NCI-H2196 treated with DMSO at 0.1 percent for 48 hours (cell line): ENCODE data around the gene NLRP8.
"Not testable (repeated sequence)": the region's sequence is repeated elsewhere in the genome, so short reads cannot be mapped to it uniquely, and the experiment has no call there.

Experiments used
- DNase-seq: peaks from one replicate; lab custom pipeline; 2025; ENCODE audit not compliant: unreplicated experiment; lab: John Stamatoyannopoulos, UW

The NLRP8 gene

DNA sequence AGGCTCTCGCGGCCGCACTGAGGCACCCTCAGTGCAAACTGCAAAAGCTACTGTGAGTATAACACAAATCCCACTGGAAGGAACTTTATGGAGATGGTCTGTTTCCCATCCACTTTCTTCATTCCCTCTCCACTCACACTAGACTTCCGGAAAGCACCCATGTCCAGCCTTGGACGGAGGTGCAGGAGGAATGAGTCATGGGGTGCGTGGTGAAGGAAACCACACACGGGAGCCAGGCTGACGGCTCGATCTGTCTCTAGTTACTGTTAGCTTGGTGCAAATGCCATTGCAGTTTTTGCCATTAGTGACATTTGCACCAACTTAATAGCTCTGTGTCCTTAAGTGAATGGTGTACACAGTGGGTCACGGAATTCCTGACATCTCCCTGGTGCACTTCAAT, 14.6 kb downstream of the NLRP8 start:
- no peak for DNase-seq

DNA sequence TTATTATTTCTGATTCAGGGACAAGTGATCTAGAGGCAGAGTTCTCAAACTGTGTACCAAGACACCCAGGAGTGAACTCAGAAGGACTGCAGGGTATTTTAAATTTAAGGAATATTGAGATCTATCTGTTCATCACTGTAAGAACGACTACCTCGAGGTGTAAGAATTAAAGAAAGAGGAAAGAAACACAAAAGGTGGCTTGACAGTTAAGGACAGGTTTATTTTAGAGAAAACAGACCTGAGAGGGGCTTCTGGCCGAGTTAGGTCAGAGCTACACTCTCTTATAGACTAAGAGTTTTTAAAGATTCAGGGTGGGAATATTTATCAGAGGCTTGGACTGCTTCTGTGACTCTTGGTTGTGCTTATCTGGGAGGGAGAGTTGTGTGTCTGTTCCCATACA, 26.4 kb downstream of the NLRP8 start:
- no peak for DNase-seq

DNA sequence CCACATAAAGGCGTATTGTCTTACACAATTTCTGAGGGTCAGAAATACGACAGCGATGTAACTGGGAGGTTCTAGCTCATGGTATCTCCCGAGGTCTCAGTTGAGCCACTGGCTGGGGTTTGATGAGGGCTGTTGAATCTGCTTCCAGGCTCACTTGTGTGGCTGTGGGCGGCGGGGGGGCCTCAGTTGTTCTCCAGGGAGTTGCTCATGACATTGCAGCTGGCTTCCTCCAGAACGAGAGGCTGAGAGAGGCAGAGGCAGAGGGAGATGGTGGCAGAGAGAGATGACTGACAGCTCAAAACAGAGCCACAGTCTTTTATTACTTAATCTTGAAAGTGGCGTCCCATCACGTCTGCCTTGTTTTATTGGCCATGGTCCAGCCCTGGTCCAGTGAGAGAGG, 32.8 kb downstream of the NLRP8 start:
- DNase-seq = no peak

DNA sequence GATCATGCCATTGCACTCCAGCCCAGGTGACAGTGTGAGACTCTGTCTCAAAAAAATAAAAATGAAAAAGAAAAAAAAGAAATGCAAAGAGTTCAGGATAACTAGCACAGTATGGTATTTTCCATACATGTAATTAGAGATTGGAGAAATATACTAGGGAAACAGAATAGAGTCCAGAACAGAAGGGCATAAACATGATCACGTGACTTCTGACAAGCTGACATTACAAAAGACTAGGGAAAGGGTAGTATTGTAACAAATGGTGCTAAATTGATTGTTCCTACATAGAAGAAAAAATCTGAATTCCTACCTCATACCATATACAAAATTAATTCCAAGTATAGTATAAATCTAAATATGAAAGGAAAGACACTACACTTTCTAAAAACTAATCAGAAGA, 37.6 kb downstream of the NLRP8 start:
- DNase-seq = no peak

DNA sequence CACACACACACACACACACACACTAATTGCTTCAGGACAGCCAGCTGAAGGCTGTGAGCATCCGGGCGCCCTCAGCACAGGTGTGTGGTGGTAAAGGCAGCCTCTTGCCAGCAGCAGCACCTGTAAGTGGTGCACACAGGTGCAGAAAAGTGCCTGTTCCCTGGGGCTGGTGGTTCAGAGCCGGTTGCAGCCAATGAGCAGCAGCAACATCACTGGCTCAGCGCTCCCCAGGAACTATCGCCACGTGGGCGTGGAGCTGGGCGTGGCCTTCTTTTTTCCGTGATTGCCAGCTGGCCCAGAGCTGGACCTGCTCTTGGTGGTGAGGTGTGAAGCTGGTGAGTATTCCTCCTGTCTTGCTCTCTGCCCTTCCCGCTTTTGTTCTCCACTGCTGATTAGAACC, 38.9 kb downstream of the NLRP8 start, which contains the start of gene NLRP5:
Gene NLRP5 (plus strand): TSS at position 289 of the 400 bp plus-strand sequence.
- DNase-seq = no peak

DNA sequence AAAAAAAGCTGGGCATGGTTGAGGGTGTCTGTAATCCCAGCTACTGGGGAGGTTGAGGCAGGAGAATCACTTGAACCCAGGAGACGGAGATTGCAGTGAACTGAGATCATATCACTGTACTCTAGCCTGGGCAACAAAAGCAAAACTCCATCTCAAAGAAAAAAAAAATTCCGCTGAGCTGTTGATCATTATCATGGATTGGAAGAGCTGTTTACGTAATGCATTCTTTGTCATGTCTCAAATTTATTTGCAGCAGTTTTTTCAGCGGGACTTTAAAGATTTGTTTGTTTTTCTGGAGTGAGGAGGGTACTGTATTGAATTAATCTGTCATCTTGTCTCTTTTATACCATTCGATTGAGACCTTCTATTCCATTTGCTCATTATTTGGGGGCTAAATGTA, 43.2 kb downstream of the NLRP8 start:
- DNase-seq = no peak

DNA sequence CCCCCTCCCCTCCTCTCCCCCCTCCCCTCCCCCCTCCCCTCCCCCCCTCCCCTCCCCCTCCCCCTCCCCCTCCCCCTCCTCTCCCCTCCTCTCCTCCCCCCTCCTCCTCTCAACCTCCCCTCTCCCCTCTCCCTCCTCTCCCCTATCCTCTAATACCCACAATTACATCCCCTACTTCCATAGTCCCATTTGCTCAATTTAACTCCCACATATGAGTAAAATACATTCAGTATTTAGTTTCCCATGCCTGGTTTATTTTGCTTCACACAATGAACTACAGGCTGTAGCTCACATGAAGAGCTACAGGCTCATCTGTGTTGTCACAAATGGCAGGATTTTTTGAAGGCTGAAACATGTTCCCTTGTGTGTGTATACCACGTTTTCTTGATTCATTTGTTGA, 45.9 kb downstream of the NLRP8 start:
- no peak for DNase-seq

DNA sequence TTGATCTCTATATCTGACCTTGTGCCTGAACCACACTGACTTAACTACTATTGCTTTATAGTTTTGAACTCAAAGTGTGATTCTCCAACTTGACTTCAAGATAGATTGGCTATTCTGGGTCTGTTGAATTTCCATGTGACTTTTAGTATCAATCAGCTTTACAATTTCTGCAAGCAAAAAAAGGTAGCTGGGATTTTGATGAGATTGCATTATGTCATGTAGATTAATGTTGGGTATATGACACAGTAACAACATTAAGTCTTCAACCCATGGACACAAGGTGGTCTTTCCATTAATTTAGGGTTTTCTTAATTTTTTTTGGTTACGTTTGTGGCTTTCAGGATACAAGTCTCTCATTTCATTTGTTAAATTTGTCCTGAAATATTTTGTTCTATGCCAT, 67.1 kb downstream of the NLRP8 start:
- DNase-seq = no peak

DNA sequence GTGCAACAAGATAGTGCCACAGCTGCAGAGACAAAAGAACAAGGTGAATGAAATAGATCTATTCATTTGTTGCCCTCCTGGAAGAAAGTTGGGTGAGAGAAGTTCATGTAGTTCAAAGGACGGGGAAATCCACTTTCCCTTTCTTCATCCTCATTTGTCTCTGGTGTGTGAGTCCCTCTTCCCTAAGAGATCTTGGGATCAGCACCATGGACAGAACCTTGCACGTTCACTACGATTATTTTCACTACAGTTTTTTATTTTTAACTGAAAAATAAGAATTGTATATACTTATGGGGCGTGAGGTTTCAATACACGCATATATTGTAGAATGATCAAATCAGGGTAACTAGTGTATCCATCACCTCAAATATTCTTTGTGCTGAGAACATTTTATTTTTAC, 68.1 kb downstream of the NLRP8 start:
- no peak for DNase-seq

DNA sequence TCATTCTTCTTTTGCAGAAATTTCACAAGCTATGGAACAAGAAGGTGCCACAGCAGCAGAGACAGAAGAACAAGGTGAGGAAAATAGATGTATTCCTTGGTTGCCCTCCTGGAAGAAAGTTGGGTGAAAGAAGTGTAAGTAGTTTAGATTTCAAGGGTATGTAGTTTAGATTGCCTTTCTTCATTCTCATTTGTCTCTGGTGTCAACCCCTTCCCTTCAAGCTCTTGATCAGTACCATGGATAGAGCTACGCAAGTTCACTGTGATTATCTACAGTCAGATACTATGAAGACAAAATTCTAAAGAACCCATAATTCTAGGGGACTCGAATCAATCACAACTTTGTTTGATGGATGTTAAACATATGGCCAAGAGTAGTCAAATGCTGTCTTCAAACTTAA, 71.7 kb downstream of the NLRP8 start:
- DNase-seq = not testable (repeated sequence)

DNA sequence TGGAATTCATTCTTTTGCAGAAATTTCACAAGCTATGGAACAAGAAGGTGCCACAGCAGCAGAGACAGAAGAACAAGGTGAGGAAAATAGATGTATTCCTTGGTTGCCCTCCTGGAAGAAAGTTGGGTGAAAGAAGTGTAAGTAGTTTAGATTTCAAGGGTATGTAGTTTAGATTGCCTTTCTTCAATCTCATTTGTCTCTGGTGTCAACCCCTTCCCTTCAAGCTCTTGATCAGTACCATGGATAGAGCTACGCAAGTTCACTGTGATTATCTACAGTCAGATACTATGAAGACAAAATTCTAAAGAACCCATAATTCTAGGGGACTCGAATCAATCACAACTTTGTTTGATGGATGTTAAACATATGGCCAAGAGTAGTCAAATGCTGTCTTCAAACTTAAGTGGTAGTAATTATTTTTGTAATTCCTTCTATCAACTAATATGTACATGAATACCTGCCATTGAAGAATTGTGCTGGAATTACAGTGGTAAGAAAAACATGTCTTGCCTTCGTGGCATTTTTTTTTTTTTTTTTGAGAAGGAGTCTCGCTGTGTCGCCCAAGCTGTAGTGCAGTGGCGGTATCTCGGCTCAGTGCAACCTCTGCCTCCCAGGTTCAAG, 72.8 kb downstream of the NLRP8 start:
- DNase-seq = not testable (repeated sequence)

DNA sequence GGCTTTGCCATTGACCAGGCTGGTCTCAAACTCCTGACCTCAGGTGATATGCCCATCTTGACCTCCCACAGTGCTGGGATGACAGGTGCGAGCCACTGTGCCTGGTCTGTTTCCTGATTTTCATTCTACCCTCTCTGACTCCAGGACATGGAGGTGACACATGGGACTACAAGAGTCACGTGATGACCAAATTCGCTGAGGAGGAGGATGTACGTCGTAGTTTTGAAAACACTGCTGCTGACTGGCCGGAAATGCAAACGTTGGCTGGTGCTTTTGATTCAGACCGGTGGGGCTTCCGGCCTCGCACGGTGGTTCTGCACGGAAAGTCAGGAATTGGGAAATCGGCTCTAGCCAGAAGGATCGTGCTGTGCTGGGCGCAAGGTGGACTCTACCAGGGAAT, 79.1 kb downstream of the NLRP8 start:
- DNase-seq = no peak
